ENCODE measurements around the gene ZNF460. TPM values are rescaled to one million over a fixed set of nuclear protein-coding genes. Genes with fewer than 3 reads are reported as not detected.

Gene ZNF460
- total RNA-seq, 1 donor from 2014 or later: 105 TPM

- no peak overlapping the region for H3K9ac ChIP-seq (ENCODE audit: low read length)
- peaks cover 69% of the 10 kb centered on the region for H3K79me2 ChIP-seq (ENCODE audit: insufficient read depth, low read length)
- no peak overlapping the region for H2AFZ ChIP-seq (ENCODE audit: low read depth, low read length)
- H3K27ac ChIP-seq (ENCODE audit: low read depth, low read length): no peak overlapping the region
- no peak for TF ChIP-seq CTCF (IDR thresholded peaks at IDR 0.05; ENCODE audit: insufficient read depth, low read depth, low read length)
- no peak for TF ChIP-seq EZH2 (IDR thresholded peaks at IDR 0.05; ENCODE audit: insufficient read depth, low read length)
- peaks cover 22% of the 10 kb centered on the region for H3K4me1 ChIP-seq (ENCODE audit: insufficient read depth, low read length)
- peaks cover 28% of the 10 kb centered on the region for H3K36me3 ChIP-seq (ENCODE audit: insufficient read depth, low read length)
- H3K27ac Mint-ChIP-seq (ENCODE audit: unreplicated experiment): peak overlapping the region; percentile 72
- peak overlapping the region; percentile 90 for H3K4me2 ChIP-seq (ENCODE audit: low read length)
- peaks cover 40% of the 10 kb centered on the region for H3K4me1 Mint-ChIP-seq (ENCODE audit: low read depth, unreplicated experiment)
- DNase-seq (ENCODE audit: low read depth): no peak
- H3K9me3 ChIP-seq (ENCODE audit: insufficient read depth, low read depth, low read length): no peaks in the 10 kb centered on the region
- H3K9me3 Mint-ChIP-seq (ENCODE audit: unreplicated experiment): peaks cover 4% of the 10 kb centered on the region
- no peaks in the 10 kb centered on the region for H3K27me3 ChIP-seq (ENCODE audit: insufficient read depth, low read length)
- H3K4me3 Mint-ChIP-seq (ENCODE audit: unreplicated experiment): no peak overlapping the region
- peaks cover 18% of the 10 kb centered on the region for H3K36me3 Mint-ChIP-seq (ENCODE audit: low read depth, unreplicated experiment)
- H3K4me3 ChIP-seq (ENCODE audit: insufficient read depth, low read depth, low read length): peak overlapping the region; percentile 44
- no peaks in the 10 kb centered on the region for H3K27me3 Mint-ChIP-seq (ENCODE audit: low read depth, unreplicated experiment)
- FAIRE-seq: no peak
- H4K20me1 ChIP-seq (ENCODE audit: insufficient read depth, low read length): peaks cover 57% of the 10 kb centered on the region
Observed at GRCh38 chr19:57282011-57282643, 1.8 kb downstream of the ZNF460 start.

- H3K36me3 ChIP-seq (ENCODE audit: insufficient read depth, low read length): peaks cover 74% of the 10 kb centered on the region
- no peak for TF ChIP-seq EZH2 (IDR thresholded peaks at IDR 0.05; ENCODE audit: insufficient read depth, low read length)
- no peak for TF ChIP-seq CTCF (IDR thresholded peaks at IDR 0.05; ENCODE audit: insufficient read depth, low read depth, low read length)
Observed at GRCh38 chr19:57288373-57288772, 8.1 kb downstream of the ZNF460 start.

GRCh38 chr19:57290970-57291369, 10.7 kb downstream of the ZNF460 start:
- H3K79me2 ChIP-seq (ENCODE audit: insufficient read depth, low read length): peaks cover 96% of the 10 kb centered on the region
- H2AFZ ChIP-seq (ENCODE audit: low read depth, low read length): no peak overlapping the region
- no peaks in the 10 kb centered on the region for H3K4me1 ChIP-seq (ENCODE audit: insufficient read depth, low read length)
- H3K9me3 ChIP-seq (ENCODE audit: insufficient read depth, low read depth, low read length): peaks cover 27% of the 10 kb centered on the region
- Mint-ChIP-seq H3K9me3 (ENCODE audit: unreplicated experiment) (peaks cover 16% of the 10 kb centered on the region), H3K27ac (ENCODE audit: unreplicated experiment) (peak overlapping the region; percentile 90), H3K4me1 (ENCODE audit: low read depth, unreplicated experiment) (no peaks in the 10 kb centered on the region), H3K4me3 (ENCODE audit: unreplicated experiment) (no peak overlapping the region), H3K27me3 (ENCODE audit: low read depth, unreplicated experiment) (no peaks in the 10 kb centered on the region), H3K36me3 (ENCODE audit: low read depth, unreplicated experiment) (peaks cover 59% of the 10 kb centered on the region)
- no peak overlapping the region for H3K27ac ChIP-seq (ENCODE audit: low read depth, low read length)
- H3K36me3 ChIP-seq (ENCODE audit: insufficient read depth, low read length): peaks cover 80% of the 10 kb centered on the region
- peaks cover 54% of the 10 kb centered on the region for H4K20me1 ChIP-seq (ENCODE audit: insufficient read depth, low read length)
- no peak overlapping the region for H3K4me2 ChIP-seq (ENCODE audit: low read length)
- DNase-seq (ENCODE audit: low read depth) (no peak), FAIRE-seq (no peak)
- H3K27me3 ChIP-seq (ENCODE audit: insufficient read depth, low read length): no peaks in the 10 kb centered on the region
- no peak overlapping the region for H3K4me3 ChIP-seq (ENCODE audit: insufficient read depth, low read depth, low read length)
- H3K9ac ChIP-seq (ENCODE audit: low read length): no peak overlapping the region
- TF ChIP-seq EZH2 (IDR thresholded peaks at IDR 0.05; ENCODE audit: insufficient read depth, low read length): no peak
- TF ChIP-seq CTCF (IDR thresholded peaks at IDR 0.05; ENCODE audit: insufficient read depth, low read depth, low read length): no peak

More at GRCh38 chr19:57288373-57288772, 8.1 kb downstream of the ZNF460 start:
- Histone ChIP-seq H3K4me1 (ENCODE audit: insufficient read depth, low read length) (no peaks in the 10 kb centered on the region), H3K27me3 (ENCODE audit: insufficient read depth, low read length) (no peaks in the 10 kb centered on the region), H3K9me3 (ENCODE audit: insufficient read depth, low read depth, low read length) (peaks cover 21% of the 10 kb centered on the region), H3K4me3 (ENCODE audit: insufficient read depth, low read depth, low read length) (no peak overlapping the region), H2AFZ (ENCODE audit: low read depth, low read length) (no peak overlapping the region), H3K4me2 (ENCODE audit: low read length) (no peak overlapping the region), H3K9ac (ENCODE audit: low read length) (no peak overlapping the region), H4K20me1 (ENCODE audit: insufficient read depth, low read length) (peaks cover 61% of the 10 kb centered on the region), H3K79me2 (ENCODE audit: insufficient read depth, low read length) (peaks cover 97% of the 10 kb centered on the region), H3K27ac (ENCODE audit: low read depth, low read length) (no peak overlapping the region)
- Mint-ChIP-seq H3K27ac (ENCODE audit: unreplicated experiment) (no peak overlapping the region), H3K9me3 (ENCODE audit: unreplicated experiment) (peaks cover 10% of the 10 kb centered on the region), H3K27me3 (ENCODE audit: low read depth, unreplicated experiment) (no peaks in the 10 kb centered on the region), H3K36me3 (ENCODE audit: low read depth, unreplicated experiment) (peaks cover 48% of the 10 kb centered on the region), H3K4me3 (ENCODE audit: unreplicated experiment) (no peak overlapping the region), H3K4me1 (ENCODE audit: low read depth, unreplicated experiment) (peaks cover 12% of the 10 kb centered on the region)
- DNase-seq (ENCODE audit: low read depth) (no peak), FAIRE-seq (no peak)
